SK-N-SH treated with all-trans-retinoic acid at 6 μM for 48 hours (cell line): ENCODE measurements around the gene MMP20.

Experiments
- ATAC-seq: fragments of 200-7000 bp; cut with Tn5 transposase; 3 replicates; pipeline ENCODE4 v1.9.1; 2020; ENCODE audit warnings: mild to moderate bottlenecking, moderate library complexity
- CSDC2 ChIP-seq: fragments of 250-450 bp; sonication (Bioruptor Pico); IDR thresholded peaks from 2 replicates; pipeline ENCODE4 v1.5.0; 2020; ENCODE audit warnings: mild to moderate bottlenecking, moderate library complexity
- ESRRG ChIP-seq: fragments of 250-450 bp; sonication (Bioruptor Pico); IDR thresholded peaks from 2 replicates; pipeline ENCODE4 v1.6.1; 2021; ENCODE audit warnings: mild to moderate bottlenecking
- GLIS3 ChIP-seq: fragments of 250-450 bp; sonication (Bioruptor Pico); IDR thresholded peaks from 2 replicates; pipeline ENCODE4 v1.5.0; 2020; ENCODE audit warnings: mild to moderate bottlenecking, moderate library complexity
- ISL1 ChIP-seq: fragments of 250-450 bp; sonication (Bioruptor Pico); IDR thresholded peaks from 2 replicates; pipeline ENCODE4 v2.1.2; 2022; ENCODE audit warnings: mild to moderate bottlenecking, moderate library complexity
- OSR1 ChIP-seq: fragments of 250-450 bp; sonication (Bioruptor Pico); IDR thresholded peaks from 2 replicates; pipeline ENCODE4 v1.8.0; 2022; ENCODE audit warnings: moderate library complexity, mild to moderate bottlenecking, inconsistent platforms
- PPARA ChIP-seq: fragments of 250-450 bp; sonication (Bioruptor Pico); IDR thresholded peaks from 2 replicates; pipeline ENCODE4 v1.5.0; 2020; ENCODE audit warnings: mild to moderate bottlenecking, borderline replicate concordance
- RARB ChIP-seq: fragments of 250-450 bp; sonication (Bioruptor Pico); IDR thresholded peaks from 2 replicates; pipeline ENCODE4 v1.8.0; 2021; ENCODE audit warnings: mild to moderate bottlenecking, moderate library complexity
- TCF4 ChIP-seq: fragments of 250-450 bp; sonication (Bioruptor Pico); IDR thresholded peaks from 2 replicates; pipeline ENCODE4 v1.8.0; 2021; ENCODE audit warnings: mild to moderate bottlenecking, moderate library complexity, borderline replicate concordance
- TOX ChIP-seq: fragments of 250-450 bp; sonication (Bioruptor Pico); IDR thresholded peaks from 2 replicates; pipeline ENCODE4 v1.8.0; 2021; ENCODE audit warnings: mild to moderate bottlenecking, moderate library complexity, borderline replicate concordance
- ZC3H10 ChIP-seq: fragments of 250-450 bp; sonication (Bioruptor Pico); IDR thresholded peaks from 2 replicates; pipeline ENCODE4 v1.5.1; 2021; ENCODE audit warnings: mild to moderate bottlenecking, moderate library complexity
- ZFP3 ChIP-seq: fragments of 250-450 bp; sonication (Bioruptor Pico); IDR thresholded peaks from 2 replicates; pipeline ENCODE4 v1.5.0; 2020; ENCODE audit warnings: mild to moderate bottlenecking, moderate library complexity
- ZFP30 ChIP-seq: fragments of 450-650 bp; formaldehyde crosslinking; IDR thresholded peaks from 2 replicates; pipeline ENCODE4 v1.5.0; 2022; ENCODE audit warnings: mild to moderate bottlenecking, moderate library complexity
- ZNF565 ChIP-seq: fragments of 450-650 bp; formaldehyde crosslinking; conservative IDR thresholded peaks from 2 replicates; pipeline ENCODE4 v1.5.0; 2020; ENCODE audit warnings: low read depth, mild to moderate bottlenecking, moderate library complexity
- ZNF70 ChIP-seq: fragments of 450-650 bp; formaldehyde crosslinking; IDR thresholded peaks from 2 replicates; pipeline ENCODE4 v1.5.0; 2020; ENCODE audit warnings: mild to moderate bottlenecking, moderate library complexity
- ZNF8 ChIP-seq: fragments of 450-650 bp; formaldehyde crosslinking; IDR thresholded peaks from 2 replicates; pipeline ENCODE4 v1.5.0; 2020; ENCODE audit warnings: mild to moderate bottlenecking, moderate library complexity
- TF ChIP-seq, protein P1 (sequence below): fragments of 250-450 bp; sonication (Bioruptor Pico); IDR thresholded peaks from 2 replicates; pipeline ENCODE4 v1.8.0; 2020; ENCODE audit warnings: mild to moderate bottlenecking, moderate library complexity, borderline replicate concordance
- TF ChIP-seq, protein P2 (sequence below): fragments of 250-450 bp; sonication (Bioruptor Pico); IDR thresholded peaks from 2 replicates; pipeline ENCODE4 v1.5.1; 2021; ENCODE audit warnings: mild to moderate bottlenecking, moderate library complexity
- TF ChIP-seq, protein P3 (sequence below): fragments of 250-450 bp; sonication (Bioruptor Pico); IDR thresholded peaks from 2 replicates; pipeline ENCODE4 v1.8.0; 2021; ENCODE audit warnings: low read depth, mild to moderate bottlenecking, moderate library complexity, borderline replicate concordance
- TF ChIP-seq, protein P4 (sequence below): fragments of 250-450 bp; sonication (Bioruptor Pico); IDR thresholded peaks from 2 replicates; pipeline ENCODE4 v1.5.0; 2020; ENCODE audit warnings: mild to moderate bottlenecking, moderate library complexity

The MMP20 gene

DNA sequence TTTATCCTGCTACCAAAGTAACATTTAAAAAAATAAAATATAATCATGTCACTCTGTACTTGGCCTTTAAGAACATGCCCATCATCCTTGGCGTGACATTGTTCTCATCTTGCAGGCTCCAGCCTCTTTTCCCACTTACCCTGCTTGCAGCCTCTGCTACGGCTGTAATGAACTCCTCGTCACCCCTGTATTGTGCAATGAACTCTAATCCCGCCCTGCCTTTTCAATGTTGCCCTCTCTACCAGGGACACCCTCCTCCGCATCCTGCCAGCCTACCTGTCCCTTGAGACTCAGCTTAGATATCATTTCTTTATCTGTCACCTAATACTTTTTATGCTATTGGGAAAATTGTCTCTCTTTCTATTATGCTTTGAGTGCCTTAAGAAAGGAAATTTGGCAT lies 12.6 kb upstream of the MMP20 start (continued):
- TF ChIP-seq PPARA (no peak), ZFP30 (CRISPR knock-in tag) (no peak)
- TF ChIP-seq, protein P1, sequence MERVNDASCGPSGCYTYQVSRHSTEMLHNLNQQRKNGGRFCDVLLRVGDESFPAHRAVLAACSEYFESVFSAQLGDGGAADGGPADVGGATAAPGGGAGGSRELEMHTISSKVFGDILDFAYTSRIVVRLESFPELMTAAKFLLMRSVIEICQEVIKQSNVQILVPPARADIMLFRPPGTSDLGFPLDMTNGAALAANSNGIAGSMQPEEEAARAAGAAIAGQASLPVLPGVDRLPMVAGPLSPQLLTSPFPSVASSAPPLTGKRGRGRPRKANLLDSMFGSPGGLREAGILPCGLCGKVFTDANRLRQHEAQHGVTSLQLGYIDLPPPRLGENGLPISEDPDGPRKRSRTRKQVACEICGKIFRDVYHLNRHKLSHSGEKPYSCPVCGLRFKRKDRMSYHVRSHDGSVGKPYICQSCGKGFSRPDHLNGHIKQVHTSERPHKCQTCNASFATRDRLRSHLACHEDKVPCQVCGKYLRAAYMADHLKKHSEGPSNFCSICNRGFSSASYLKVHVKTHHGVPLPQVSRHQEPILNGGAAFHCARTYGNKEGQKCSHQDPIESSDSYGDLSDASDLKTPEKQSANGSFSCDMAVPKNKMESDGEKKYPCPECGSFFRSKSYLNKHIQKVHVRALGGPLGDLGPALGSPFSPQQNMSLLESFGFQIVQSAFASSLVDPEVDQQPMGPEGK: no peak

DNA sequence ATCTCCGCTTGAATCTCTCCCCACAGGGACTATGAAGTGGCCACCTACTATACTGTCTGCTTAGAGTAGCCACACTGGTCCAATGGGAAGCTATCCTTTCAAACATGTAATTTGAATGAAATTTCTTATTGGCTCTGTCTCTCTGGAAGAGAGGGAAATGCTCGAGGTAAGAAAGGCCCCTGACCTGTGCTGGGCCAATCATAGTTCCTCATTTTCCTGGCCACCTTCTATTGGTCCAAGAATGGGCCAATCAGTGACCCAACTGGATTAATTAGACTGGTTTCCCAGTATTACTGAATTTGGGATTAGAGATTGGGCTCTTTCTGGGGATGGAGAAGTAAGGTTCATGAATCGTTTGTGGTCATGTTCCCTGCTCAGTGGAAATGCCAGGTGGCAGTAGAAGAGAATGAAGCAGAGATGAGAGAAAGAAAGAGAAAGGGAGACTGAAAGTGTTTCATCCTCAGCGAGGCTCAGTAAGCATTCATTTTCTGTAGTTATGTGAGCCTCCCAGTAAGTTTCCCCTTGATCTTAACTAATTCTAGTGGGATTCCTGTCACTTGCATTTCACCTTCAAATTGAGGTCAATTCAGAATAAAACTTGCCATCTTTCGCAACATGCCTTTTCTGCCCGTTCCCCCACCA lies 8.4 kb upstream of the MMP20 start:
- TF ChIP-seq ZFP30 (CRISPR knock-in tag) (no peak), OSR1 (CRISPR knock-in tag) (no peak), CSDC2 (no peak), ZNF565 (CRISPR knock-in tag) (no peak)
- no peak for ATAC-seq

DNA sequence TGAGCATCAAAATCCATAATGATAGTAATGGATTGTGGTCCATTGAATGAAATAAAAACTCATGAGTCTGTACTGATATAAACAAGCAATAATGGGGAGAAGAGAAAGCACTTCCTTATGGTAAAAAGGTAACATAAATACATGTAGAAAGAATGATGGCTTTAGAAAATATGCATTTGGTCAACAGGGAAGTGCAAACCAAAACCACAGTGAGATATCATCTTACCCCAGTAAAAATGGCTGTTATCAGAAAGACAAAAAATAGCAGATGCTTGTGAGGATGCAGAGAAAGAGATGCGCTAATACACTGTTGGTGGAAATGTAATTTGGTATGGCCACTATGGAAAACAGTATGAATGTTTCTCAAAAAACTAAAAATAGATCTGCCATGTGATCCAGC lies 6.9 kb upstream of the MMP20 start:
- no peak for TF ChIP-seq TCF4 (CRISPR knock-in tag)
- TF ChIP-seq RARB (CRISPR knock-in tag): no peak
- no peak for TF ChIP-seq ZFP3 (CRISPR knock-in tag)
- no peak for TF ChIP-seq TOX (CRISPR knock-in tag)
- TF ChIP-seq, protein P2, sequence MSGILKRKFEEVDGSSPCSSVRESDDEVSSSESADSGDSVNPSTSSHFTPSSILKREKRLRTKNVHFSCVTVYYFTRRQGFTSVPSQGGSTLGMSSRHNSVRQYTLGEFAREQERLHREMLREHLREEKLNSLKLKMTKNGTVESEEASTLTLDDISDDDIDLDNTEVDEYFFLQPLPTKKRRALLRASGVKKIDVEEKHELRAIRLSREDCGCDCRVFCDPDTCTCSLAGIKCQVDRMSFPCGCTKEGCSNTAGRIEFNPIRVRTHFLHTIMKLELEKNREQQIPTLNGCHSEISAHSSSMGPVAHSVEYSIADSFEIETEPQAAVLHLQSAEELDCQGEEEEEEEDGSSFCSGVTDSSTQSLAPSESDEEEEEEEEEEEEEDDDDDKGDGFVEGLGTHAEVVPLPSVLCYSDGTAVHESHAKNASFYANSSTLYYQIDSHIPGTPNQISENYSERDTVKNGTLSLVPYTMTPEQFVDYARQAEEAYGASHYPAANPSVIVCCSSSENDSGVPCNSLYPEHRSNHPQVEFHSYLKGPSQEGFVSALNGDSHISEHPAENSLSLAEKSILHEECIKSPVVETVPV (CRISPR knock-in tag): no peak
- TF ChIP-seq CSDC2: no peak
- TF ChIP-seq, protein P3, sequence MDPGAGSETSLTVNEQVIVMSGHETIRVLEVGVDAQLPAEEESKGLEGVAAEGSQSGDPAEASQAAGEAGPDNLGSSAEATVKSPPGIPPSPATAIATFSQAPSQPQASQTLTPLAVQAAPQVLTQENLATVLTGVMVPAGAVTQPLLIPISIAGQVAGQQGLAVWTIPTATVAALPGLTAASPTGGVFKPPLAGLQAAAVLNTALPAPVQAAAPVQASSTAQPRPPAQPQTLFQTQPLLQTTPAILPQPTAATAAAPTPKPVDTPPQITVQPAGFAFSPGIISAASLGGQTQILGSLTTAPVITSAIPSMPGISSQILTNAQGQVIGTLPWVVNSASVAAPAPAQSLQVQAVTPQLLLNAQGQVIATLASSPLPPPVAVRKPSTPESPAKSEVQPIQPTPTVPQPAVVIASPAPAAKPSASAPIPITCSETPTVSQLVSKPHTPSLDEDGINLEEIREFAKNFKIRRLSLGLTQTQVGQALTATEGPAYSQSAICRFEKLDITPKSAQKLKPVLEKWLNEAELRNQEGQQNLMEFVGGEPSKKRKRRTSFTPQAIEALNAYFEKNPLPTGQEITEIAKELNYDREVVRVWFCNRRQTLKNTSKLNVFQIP (CRISPR knock-in tag): no peak
- TF ChIP-seq, protein P1: no peak
- no peak for TF ChIP-seq ZNF8 (CRISPR knock-in tag)
- TF ChIP-seq ISL1 (CRISPR knock-in tag): no peak
- TF ChIP-seq, protein P4, sequence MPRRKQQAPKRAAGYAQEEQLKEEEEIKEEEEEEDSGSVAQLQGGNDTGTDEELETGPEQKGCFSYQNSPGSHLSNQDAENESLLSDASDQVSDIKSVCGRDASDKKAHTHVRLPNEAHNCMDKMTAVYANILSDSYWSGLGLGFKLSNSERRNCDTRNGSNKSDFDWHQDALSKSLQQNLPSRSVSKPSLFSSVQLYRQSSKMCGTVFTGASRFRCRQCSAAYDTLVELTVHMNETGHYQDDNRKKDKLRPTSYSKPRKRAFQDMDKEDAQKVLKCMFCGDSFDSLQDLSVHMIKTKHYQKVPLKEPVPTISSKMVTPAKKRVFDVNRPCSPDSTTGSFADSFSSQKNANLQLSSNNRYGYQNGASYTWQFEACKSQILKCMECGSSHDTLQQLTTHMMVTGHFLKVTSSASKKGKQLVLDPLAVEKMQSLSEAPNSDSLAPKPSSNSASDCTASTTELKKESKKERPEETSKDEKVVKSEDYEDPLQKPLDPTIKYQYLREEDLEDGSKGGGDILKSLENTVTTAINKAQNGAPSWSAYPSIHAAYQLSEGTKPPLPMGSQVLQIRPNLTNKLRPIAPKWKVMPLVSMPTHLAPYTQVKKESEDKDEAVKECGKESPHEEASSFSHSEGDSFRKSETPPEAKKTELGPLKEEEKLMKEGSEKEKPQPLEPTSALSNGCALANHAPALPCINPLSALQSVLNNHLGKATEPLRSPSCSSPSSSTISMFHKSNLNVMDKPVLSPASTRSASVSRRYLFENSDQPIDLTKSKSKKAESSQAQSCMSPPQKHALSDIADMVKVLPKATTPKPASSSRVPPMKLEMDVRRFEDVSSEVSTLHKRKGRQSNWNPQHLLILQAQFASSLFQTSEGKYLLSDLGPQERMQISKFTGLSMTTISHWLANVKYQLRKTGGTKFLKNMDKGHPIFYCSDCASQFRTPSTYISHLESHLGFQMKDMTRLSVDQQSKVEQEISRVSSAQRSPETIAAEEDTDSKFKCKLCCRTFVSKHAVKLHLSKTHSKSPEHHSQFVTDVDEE: no peak
- TF ChIP-seq GLIS3: no peak
- no peak for TF ChIP-seq ESRRG
- no peak for TF ChIP-seq OSR1 (CRISPR knock-in tag)
- TF ChIP-seq ZNF70 (CRISPR knock-in tag): no peak
- TF ChIP-seq ZC3H10 (CRISPR knock-in tag): no peak
- TF ChIP-seq PPARA: no peak
- no peak for ATAC-seq
